Peyer's patch (tissue), 4 donors: ENCODE measurements around the gene MLLT10.

ENCODE experiments used
- POLR2A ChIP-seq, 2 donors: fragments of 450-650 bp; IDR thresholded peaks; one replicate each; pipeline ENCODE4 v1.5.1; 2017; ENCODE audit warnings: antibody characterized with exemption in 2 of 2, mild to moderate bottlenecking in 2 of 2, moderate library complexity in 2 of 2
- TF ChIP-seq, protein P1 (sequence below), 6 experiments: fragments of 450-650 bp in 4 of 6; fragments of 200-600 bp in 2 of 6; sonication (generic) in 1 of 6; IDR thresholded peaks; one replicate each; pipeline ENCODE4 v1.5.1; 2017 to 2019; ENCODE audit warnings: antibody characterized with exemption in 6 of 6, mild to moderate bottlenecking in 3 of 6, moderate library complexity in 1 of 6

DNA sequence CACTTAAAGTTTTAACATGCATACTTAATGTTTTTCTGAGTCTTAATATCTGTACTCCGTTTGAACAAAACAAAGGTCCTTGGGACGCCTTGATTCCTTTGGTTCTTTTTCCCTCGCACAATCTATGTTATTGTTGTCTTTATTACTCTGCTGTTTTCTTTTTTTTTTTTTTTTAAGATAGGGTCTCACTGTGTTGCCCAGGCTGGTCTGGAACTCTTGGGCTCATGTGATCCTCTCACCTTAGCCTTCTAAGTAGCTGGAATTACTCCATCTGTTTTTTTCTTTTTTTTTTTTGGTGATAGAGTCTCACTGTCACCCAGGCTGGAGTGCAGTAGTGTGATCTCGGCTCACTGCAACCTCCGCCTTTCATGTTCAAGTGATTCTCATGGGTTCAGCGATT lies 13.2 kb downstream of the MLLT10 start:
- TF ChIP-seq, protein P1, sequence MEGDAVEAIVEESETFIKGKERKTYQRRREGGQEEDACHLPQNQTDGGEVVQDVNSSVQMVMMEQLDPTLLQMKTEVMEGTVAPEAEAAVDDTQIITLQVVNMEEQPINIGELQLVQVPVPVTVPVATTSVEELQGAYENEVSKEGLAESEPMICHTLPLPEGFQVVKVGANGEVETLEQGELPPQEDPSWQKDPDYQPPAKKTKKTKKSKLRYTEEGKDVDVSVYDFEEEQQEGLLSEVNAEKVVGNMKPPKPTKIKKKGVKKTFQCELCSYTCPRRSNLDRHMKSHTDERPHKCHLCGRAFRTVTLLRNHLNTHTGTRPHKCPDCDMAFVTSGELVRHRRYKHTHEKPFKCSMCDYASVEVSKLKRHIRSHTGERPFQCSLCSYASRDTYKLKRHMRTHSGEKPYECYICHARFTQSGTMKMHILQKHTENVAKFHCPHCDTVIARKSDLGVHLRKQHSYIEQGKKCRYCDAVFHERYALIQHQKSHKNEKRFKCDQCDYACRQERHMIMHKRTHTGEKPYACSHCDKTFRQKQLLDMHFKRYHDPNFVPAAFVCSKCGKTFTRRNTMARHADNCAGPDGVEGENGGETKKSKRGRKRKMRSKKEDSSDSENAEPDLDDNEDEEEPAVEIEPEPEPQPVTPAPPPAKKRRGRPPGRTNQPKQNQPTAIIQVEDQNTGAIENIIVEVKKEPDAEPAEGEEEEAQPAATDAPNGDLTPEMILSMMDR (IDR thresholded peaks at IDR 0.05) = no peak
- TF ChIP-seq POLR2A (IDR thresholded peaks at IDR 0.05) = no peak
